GM23338 (cell line): ENCODE results near the gene CCBE1. TPM values are rescaled to one million over a fixed set of nuclear protein-coding genes. Genes with fewer than 3 reads are reported as not detected.

ENCODE experiments used
- ATAC-seq: fragments of 200-7000 bp; cut with Tn5 transposase; 3 replicates; pipeline ENCODE4 v1.9.1; 2020
- DNase-seq: peaks from one replicate; pipeline ENCODE4 v3.0.0-alpha.2; 2015; ENCODE audit warnings: low spot score
- H2AFZ ChIP-seq: fragments of 200-600 bp; sonication (generic); 2 replicates; pipeline ENCODE4 v1.8.0; 2016; ENCODE audit warnings: antibody characterized with exemption, mild to moderate bottlenecking, moderate library complexity
- H3F3A ChIP-seq: fragments of 200-600 bp; sonication (generic); replicated peaks from 2 replicates; pipeline ENCODE4 v1.8.0; 2017; ENCODE audit warnings: antibody characterized with exemption, mixed run types, low read depth
- H3K27ac ChIP-seq: fragments of 200-600 bp; sonication (generic); 2 replicates; pipeline ENCODE4 v1.6.1; 2016; ENCODE audit warnings: low read depth
- H3K27me3 ChIP-seq: fragments of 200-600 bp; sonication (generic); 2 replicates; pipeline ENCODE4 v1.8.0; 2016; ENCODE audit warnings: mild to moderate bottlenecking, mixed run types, moderate library complexity; ENCODE audit not compliant: insufficient read depth
- H3K36me3 ChIP-seq: fragments of 200-600 bp; sonication (generic); 2 replicates; pipeline ENCODE4 v1.8.0; 2016; ENCODE audit warnings: mild to moderate bottlenecking; ENCODE audit not compliant: insufficient read depth
- H3K4me1 ChIP-seq: fragments of 200-600 bp; sonication (generic); 2 replicates; pipeline ENCODE4 v1.8.0; 2016; ENCODE audit warnings: mild to moderate bottlenecking, moderate library complexity; ENCODE audit not compliant: insufficient read depth
- H3K4me2 ChIP-seq: fragments of 200-600 bp; sonication (generic); 2 replicates; pipeline ENCODE4 v1.7.1; 2017; ENCODE audit warnings: mixed run types
- H3K4me3 ChIP-seq: fragments of 200-600 bp; sonication (generic); 2 replicates; pipeline ENCODE4 v1.6.1; 2016; ENCODE audit warnings: mixed run types
- H3K79me2 ChIP-seq: fragments of 200-600 bp; sonication (generic); replicated peaks from 2 replicates; pipeline ENCODE4 v1.8.0; 2017; ENCODE audit warnings: mild to moderate bottlenecking; ENCODE audit not compliant: insufficient read depth
- H3K9me2 ChIP-seq: fragments of 200-600 bp; sonication (generic); 2 replicates; pipeline ENCODE4 v1.8.0; 2017; ENCODE audit not compliant: insufficient read depth
- H4K20me1 ChIP-seq: fragments of 200-600 bp; sonication (generic); replicated peaks from 2 replicates; pipeline ENCODE4 v1.8.0; 2017; ENCODE audit warnings: mild to moderate bottlenecking; ENCODE audit not compliant: insufficient read depth
- H3K27ac Mint-ChIP-seq: 2 replicates; pipeline ENCODE4 v1.8.0; 2020; ENCODE audit warnings: inconsistent platforms, mild to moderate bottlenecking, moderate library complexity, mixed read lengths
- H3K27me3 Mint-ChIP-seq: 3 replicates; pipeline ENCODE4 v1.8.0; 2022; ENCODE audit warnings: low read depth, mild to moderate bottlenecking, moderate library complexity, mixed read lengths, inconsistent platforms; ENCODE audit not compliant: insufficient read depth, poor library complexity
- H3K36me3 Mint-ChIP-seq: 3 replicates; pipeline ENCODE4 v1.8.0; 2021; ENCODE audit warnings: low read depth, mild to moderate bottlenecking, inconsistent platforms, moderate library complexity, mixed read lengths
- H3K4me1 Mint-ChIP-seq: 3 replicates; pipeline ENCODE4 v1.8.0; 2020; ENCODE audit warnings: mild to moderate bottlenecking, inconsistent platforms, mixed read lengths
- H3K4me3 Mint-ChIP-seq: 3 replicates; pipeline ENCODE4 v1.8.0; 2021; ENCODE audit warnings: moderate library complexity, mild to moderate bottlenecking, inconsistent platforms, mixed read lengths
- H3K9me3 Mint-ChIP-seq: 3 replicates; pipeline ENCODE4 v1.8.0; 2020; ENCODE audit warnings: moderate library complexity, mild to moderate bottlenecking, inconsistent platforms, mixed read lengths
- EZH2 ChIP-seq: fragments of 200-600 bp; sonication (generic); IDR thresholded peaks from one replicate; pipeline ENCODE4 v1.8.0; 2017; ENCODE audit warnings: antibody characterized with exemption, mild to moderate bottlenecking, low read depth; ENCODE audit not compliant: unreplicated experiment
- EZH2phosphoT487 ChIP-seq: fragments of 200-600 bp; sonication (generic); IDR thresholded peaks from one replicate; pipeline ENCODE4 v1.8.1; 2018; ENCODE audit warnings: antibody characterized with exemption; ENCODE audit not compliant: unreplicated experiment
- JUNB ChIP-seq: IDR thresholded peaks from one replicate; pipeline ENCODE4 v1.6.1; 2016; ENCODE audit warnings: antibody characterized with exemption; ENCODE audit not compliant: unreplicated experiment
- NANOG ChIP-seq: IDR thresholded peaks from 2 replicates; pipeline ENCODE4 v1.6.1; 2016; ENCODE audit warnings: antibody characterized with exemption, borderline replicate concordance
- POLR2AphosphoS5 ChIP-seq: IDR thresholded peaks from 2 replicates; pipeline ENCODE4 v1.6.1; 2016; ENCODE audit warnings: antibody characterized with exemption, low read depth
- ZNF331 ChIP-seq: fragments of 250-450 bp; sonication (Bioruptor Pico); IDR thresholded peaks from 2 replicates; pipeline ENCODE4 v1.5.0; 2020; ENCODE audit warnings: low read depth, mild to moderate bottlenecking, moderate library complexity
- polyA plus RNA-seq: library from polyadenylated mRNA; unstranded; fragments of >200 nt; fragmentation: Nextera tagmentation; extraction: Ambion mirVana; gene quantifications from 2 replicates; pipeline ENCODE4 v1.2.1, GENCODE V29; 2016
- total RNA-seq: library from RNA; depleted of rRNA; stranded (reverse); fragments of >200 nt; shearing (Covaris generic); gene quantifications from 2 replicates; pipeline ENCODE4 v1.2.3, GENCODE V29; 2014
- TF ChIP-seq, protein P1 (sequence below): IDR thresholded peaks from 2 replicates; pipeline ENCODE4 v1.6.1; 2016; ENCODE audit warnings: antibody characterized with exemption
- TF ChIP-seq, protein P2 (sequence below): IDR thresholded peaks from one replicate; pipeline ENCODE4 v1.6.1; 2018; ENCODE audit warnings: antibody characterized with exemption; ENCODE audit not compliant: unreplicated experiment
- TF ChIP-seq, protein P3 (sequence below): fragments of 250-450 bp; sonication (Bioruptor Pico); IDR thresholded peaks from 2 replicates; pipeline ENCODE4 v1.5.0; 2020; ENCODE audit warnings: mild to moderate bottlenecking, moderate library complexity

Gene CCBE1
- total and polyA plus RNA-seq, 2 experiments from 2014 or later = 2.1 to 2.6 TPM

DNA sequence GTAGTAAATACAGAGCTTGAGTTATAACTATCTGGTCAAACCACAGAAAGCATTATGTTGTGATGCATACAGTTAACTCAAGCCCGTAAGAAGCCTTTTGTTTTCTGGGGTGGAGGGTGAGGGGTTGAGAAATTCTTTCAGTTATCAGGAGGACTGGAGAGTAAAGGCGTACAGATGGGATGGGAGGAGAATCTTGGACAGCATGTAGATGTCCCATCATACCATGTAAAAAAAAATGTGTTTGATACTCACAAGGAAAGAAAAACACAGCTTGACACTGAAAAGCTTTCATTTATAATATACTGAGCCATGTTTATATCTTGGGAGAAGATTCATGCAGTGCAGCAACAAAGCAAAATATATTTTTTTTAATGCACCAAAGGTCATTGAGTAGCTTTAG lies 12.4 kb downstream of the CCBE1 start:
- H3K27me3 ChIP-seq = peaks cover 7% of the 10 kb centered on the region; the same call in 1 of the 2 replicates
- Mint-ChIP-seq H3K36me3 (no peaks in the 10 kb centered on the region), H3K4me3 (no peak overlapping the region), H3K27ac (no peak overlapping the region), H3K27me3 (peaks cover 11% of the 10 kb centered on the region), H3K4me1 (peaks cover 56% of the 10 kb centered on the region), H3K9me3 (no peaks in the 10 kb centered on the region)
- H3K79me2 ChIP-seq = no peaks in the 10 kb centered on the region
- no peaks in the 10 kb centered on the region for H3K36me3 ChIP-seq
- H3K4me3 ChIP-seq = no peak overlapping the region
- TF ChIP-seq, protein P1, sequence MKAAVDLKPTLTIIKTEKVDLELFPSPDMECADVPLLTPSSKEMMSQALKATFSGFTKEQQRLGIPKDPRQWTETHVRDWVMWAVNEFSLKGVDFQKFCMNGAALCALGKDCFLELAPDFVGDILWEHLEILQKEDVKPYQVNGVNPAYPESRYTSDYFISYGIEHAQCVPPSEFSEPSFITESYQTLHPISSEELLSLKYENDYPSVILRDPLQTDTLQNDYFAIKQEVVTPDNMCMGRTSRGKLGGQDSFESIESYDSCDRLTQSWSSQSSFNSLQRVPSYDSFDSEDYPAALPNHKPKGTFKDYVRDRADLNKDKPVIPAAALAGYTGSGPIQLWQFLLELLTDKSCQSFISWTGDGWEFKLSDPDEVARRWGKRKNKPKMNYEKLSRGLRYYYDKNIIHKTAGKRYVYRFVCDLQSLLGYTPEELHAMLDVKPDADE = no peak
- TF ChIP-seq EZH2phosphoT487 (no peak), EZH2 (no peak), NANOG (no peak), ZNF331 (CRISPR knock-in tag) (no peak), POLR2AphosphoS5 (no peak), JUNB (no peak)
- TF ChIP-seq, protein P2, sequence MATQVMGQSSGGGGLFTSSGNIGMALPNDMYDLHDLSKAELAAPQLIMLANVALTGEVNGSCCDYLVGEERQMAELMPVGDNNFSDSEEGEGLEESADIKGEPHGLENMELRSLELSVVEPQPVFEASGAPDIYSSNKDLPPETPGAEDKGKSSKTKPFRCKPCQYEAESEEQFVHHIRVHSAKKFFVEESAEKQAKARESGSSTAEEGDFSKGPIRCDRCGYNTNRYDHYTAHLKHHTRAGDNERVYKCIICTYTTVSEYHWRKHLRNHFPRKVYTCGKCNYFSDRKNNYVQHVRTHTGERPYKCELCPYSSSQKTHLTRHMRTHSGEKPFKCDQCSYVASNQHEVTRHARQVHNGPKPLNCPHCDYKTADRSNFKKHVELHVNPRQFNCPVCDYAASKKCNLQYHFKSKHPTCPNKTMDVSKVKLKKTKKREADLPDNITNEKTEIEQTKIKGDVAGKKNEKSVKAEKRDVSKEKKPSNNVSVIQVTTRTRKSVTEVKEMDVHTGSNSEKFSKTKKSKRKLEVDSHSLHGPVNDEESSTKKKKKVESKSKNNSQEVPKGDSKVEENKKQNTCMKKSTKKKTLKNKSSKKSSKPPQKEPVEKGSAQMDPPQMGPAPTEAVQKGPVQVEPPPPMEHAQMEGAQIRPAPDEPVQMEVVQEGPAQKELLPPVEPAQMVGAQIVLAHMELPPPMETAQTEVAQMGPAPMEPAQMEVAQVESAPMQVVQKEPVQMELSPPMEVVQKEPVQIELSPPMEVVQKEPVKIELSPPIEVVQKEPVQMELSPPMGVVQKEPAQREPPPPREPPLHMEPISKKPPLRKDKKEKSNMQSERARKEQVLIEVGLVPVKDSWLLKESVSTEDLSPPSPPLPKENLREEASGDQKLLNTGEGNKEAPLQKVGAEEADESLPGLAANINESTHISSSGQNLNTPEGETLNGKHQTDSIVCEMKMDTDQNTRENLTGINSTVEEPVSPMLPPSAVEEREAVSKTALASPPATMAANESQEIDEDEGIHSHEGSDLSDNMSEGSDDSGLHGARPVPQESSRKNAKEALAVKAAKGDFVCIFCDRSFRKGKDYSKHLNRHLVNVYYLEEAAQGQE = no peak
- TF ChIP-seq, protein P3, sequence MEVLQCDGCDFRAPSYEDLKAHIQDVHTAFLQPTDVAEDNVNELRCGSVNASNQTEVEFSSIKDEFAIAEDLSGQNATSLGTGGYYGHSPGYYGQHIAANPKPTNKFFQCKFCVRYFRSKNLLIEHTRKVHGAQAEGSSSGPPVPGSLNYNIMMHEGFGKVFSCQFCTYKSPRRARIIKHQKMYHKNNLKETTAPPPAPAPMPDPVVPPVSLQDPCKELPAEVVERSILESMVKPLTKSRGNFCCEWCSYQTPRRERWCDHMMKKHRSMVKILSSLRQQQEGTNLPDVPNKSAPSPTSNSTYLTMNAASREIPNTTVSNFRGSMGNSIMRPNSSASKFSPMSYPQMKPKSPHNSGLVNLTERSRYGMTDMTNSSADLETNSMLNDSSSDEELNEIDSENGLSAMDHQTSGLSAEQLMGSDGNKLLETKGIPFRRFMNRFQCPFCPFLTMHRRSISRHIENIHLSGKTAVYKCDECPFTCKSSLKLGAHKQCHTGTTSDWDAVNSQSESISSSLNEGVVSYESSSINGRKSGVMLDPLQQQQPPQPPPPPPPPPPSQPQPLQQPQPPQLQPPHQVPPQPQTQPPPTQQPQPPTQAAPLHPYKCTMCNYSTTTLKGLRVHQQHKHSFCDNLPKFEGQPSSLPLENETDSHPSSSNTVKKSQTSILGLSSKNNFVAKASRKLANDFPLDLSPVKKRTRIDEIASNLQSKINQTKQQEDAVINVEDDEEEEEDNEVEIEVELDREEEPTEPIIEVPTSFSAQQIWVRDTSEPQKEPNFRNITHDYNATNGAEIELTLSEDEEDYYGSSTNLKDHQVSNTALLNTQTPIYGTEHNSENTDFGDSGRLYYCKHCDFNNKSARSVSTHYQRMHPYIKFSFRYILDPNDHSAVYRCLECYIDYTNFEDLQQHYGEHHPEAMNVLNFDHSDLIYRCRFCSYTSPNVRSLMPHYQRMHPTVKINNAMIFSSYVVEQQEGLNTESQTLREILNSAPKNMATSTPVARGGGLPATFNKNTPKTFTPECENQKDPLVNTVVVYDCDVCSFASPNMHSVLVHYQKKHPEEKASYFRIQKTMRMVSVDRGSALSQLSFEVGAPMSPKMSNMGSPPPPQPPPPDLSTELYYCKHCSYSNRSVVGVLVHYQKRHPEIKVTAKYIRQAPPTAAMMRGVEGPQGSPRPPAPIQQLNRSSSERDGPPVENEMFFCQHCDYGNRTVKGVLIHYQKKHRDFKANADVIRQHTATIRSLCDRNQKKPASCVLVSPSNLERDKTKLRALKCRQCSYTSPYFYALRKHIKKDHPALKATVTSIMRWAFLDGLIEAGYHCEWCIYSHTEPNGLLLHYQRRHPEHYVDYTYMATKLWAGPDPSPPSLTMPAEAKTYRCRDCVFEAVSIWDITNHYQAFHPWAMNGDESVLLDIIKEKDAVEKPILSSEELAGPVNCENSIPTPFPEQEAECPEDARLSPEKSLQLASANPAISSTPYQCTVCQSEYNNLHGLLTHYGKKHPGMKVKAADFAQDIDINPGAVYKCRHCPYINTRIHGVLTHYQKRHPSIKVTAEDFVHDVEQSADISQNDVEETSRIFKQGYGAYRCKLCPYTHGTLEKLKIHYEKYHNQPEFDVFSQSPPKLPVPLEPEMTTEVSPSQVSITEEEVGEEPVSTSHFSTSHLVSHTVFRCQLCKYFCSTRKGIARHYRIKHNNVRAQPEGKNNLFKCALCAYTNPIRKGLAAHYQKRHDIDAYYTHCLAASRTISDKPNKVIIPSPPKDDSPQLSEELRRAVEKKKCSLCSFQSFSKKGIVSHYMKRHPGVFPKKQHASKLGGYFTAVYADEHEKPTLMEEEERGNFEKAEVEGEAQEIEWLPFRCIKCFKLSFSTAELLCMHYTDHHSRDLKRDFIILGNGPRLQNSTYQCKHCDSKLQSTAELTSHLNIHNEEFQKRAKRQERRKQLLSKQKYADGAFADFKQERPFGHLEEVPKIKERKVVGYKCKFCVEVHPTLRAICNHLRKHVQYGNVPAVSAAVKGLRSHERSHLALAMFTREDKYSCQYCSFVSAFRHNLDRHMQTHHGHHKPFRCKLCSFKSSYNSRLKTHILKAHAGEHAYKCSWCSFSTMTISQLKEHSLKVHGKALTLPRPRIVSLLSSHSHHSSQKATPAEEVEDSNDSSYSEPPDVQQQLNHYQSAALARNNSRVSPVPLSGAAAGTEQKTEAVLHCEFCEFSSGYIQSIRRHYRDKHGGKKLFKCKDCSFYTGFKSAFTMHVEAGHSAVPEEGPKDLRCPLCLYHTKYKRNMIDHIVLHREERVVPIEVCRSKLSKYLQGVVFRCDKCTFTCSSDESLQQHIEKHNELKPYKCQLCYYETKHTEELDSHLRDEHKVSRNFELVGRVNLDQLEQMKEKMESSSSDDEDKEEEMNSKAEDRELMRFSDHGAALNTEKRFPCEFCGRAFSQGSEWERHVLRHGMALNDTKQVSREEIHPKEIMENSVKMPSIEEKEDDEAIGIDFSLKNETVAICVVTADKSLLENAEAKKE (CRISPR knock-in tag) = no peak
- no peak overlapping the region for H3K27ac ChIP-seq
- H2AFZ ChIP-seq = no peak overlapping the region
- H3K9me2 ChIP-seq = peaks cover 10% of the 10 kb centered on the region
- peaks cover 45% of the 10 kb centered on the region for H3K4me1 ChIP-seq
- no peaks in the 10 kb centered on the region for H3F3A ChIP-seq
- H3K4me2 ChIP-seq = no peak overlapping the region
- ATAC-seq = no peak
- no peak for DNase-seq
- H4K20me1 ChIP-seq = no peaks in the 10 kb centered on the region
